ENCODE results near the gene SNTG2. TPM values are rescaled to one million over a fixed set of nuclear protein-coding genes. Genes with fewer than 3 reads are reported as not detected.

The SNTG2 gene
- total and polyA plus RNA-seq, 10 of the 15 experiments (the other 5 are each of a cell fraction or from before 2014, with no cell fraction given) = not detected

DNA sequence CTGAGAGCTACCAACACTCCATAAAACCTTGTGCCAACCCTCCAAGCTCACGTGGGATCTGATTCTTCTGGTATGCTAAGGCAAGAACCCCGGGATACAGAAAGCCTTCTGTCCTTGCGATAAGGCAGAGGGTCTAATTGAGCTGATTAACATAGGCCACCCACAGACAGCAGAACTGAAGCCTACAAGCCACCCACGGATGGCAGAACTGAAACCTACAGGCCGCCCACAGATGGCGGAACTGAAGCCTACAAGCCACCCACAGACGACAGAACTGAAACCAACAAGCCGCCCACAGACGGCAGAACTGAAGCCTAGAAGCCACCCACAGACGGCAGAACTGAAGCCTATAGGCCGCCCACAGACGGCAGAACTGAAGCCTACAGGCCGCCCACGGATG, 216.3 kb downstream of the SNTG2 start (continued):
- TF ChIP-seq, protein P1, sequence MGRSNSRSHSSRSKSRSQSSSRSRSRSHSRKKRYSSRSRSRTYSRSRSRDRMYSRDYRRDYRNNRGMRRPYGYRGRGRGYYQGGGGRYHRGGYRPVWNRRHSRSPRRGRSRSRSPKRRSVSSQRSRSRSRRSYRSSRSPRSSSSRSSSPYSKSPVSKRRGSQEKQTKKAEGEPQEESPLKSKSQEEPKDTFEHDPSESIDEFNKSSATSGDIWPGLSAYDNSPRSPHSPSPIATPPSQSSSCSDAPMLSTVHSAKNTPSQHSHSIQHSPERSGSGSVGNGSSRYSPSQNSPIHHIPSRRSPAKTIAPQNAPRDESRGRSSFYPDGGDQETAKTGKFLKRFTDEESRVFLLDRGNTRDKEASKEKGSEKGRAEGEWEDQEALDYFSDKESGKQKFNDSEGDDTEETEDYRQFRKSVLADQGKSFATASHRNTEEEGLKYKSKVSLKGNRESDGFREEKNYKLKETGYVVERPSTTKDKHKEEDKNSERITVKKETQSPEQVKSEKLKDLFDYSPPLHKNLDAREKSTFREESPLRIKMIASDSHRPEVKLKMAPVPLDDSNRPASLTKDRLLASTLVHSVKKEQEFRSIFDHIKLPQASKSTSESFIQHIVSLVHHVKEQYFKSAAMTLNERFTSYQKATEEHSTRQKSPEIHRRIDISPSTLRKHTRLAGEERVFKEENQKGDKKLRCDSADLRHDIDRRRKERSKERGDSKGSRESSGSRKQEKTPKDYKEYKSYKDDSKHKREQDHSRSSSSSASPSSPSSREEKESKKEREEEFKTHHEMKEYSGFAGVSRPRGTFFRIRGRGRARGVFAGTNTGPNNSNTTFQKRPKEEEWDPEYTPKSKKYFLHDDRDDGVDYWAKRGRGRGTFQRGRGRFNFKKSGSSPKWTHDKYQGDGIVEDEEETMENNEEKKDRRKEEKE (IDR thresholded peaks at IDR 0.05) = no peak
- TF ChIP-seq WRNIP1 (IDR thresholded peaks at IDR 0.05; ENCODE audit: borderline replicate concordance, low read depth, low read length) (no peak), YY1 (IDR thresholded peaks at IDR 0.05; ENCODE audit: low read depth, low read length) (no peak), CEBPB (IDR thresholded peaks at IDR 0.05; ENCODE audit: borderline replicate concordance in 1 of 2, low read depth in 2 of 2, low read length in 2 of 2) (no peak), ZNF207 (IDR thresholded peaks at IDR 0.05; ENCODE audit: borderline replicate concordance) (no peak), CHD4 (IDR thresholded peaks at IDR 0.05) (no peak)
- TF ChIP-seq, protein P2, sequence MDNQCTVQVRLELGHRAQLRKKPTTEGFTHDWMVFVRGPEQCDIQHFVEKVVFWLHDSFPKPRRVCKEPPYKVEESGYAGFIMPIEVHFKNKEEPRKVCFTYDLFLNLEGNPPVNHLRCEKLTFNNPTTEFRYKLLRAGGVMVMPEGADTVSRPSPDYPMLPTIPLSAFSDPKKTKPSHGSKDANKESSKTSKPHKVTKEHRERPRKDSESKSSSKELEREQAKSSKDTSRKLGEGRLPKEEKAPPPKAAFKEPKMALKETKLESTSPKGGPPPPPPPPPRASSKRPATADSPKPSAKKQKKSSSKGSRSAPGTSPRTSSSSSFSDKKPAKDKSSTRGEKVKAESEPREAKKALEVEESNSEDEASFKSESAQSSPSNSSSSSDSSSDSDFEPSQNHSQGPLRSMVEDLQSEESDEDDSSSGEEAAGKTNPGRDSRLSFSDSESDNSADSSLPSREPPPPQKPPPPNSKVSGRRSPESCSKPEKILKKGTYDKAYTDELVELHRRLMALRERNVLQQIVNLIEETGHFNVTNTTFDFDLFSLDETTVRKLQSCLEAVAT (IDR thresholded peaks at IDR 0.05) = no peak

DNA sequence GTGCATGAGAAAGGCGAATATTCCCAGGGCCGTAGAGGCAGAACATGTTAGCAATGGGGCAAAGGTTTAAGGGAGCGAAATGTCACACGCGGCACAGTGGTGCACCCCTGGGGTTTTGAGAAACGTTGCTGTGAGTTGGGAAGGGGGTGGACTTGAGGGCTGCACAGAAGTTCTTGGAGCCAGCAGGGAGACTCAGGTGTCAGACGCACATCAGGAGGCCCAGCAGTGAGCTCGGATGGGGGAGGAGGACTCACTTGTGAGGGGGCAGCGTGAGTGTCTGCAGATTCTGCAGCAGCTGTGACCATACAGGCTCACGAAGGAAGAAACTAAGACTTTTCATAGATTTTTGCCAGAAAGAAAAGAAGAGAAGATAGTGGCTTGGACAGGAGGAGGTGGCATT, 218.2 kb downstream of the SNTG2 start:
- Histone ChIP-seq H3K4me2 (ENCODE audit: control insufficient read depth, insufficient read depth) (no peak overlapping the region), H3K27me3 (replicated peaks in 1 of 2; ENCODE audit: control insufficient read depth in 2 of 2, insufficient read depth in 2 of 2, low read length in 1 of 2) (no peaks in the 10 kb centered on the region), H3K4me1 (ENCODE audit: control insufficient read depth, insufficient read depth, low read length) (no peaks in the 10 kb centered on the region), H3K9me3 (replicated peaks; ENCODE audit: control insufficient read depth, insufficient read depth, low read length) (no peaks in the 10 kb centered on the region; the same call in 1 of the 3 replicates), H3K36me3 (ENCODE audit: control insufficient read depth in 2 of 2, insufficient read depth in 2 of 2, low read length in 1 of 2) (no peaks in the 10 kb centered on the region), H3K9ac (ENCODE audit: control insufficient read depth, insufficient read depth, low read length) (no peak overlapping the region), H3K4me3 (no peak overlapping the region), H3K79me2 (ENCODE audit: control insufficient read depth, insufficient read depth, low read length) (no peaks in the 10 kb centered on the region), H4K20me1 (ENCODE audit: control insufficient read depth, insufficient read depth) (no peaks in the 10 kb centered on the region), H3K27ac (ENCODE audit: control insufficient read depth, insufficient read depth) (no peak overlapping the region), H2AFZ (ENCODE audit: control insufficient read depth, low read depth, low read length) (no peak overlapping the region)
- no peak for DNase-seq (ENCODE audit: low read depth, low spot score)
- no peak for ATAC-seq
- ChIA-PET CTCF (no interaction called here), RAD21 (ENCODE audit: unreplicated experiment) (no interaction called here), POLR2A (no interaction called here), SMC1A (ENCODE audit: uncharacterized antibody, unreplicated experiment) (no interaction called here)
- intact Hi-C loops (cut with micrococcal nuclease; ENCODE audit: unreplicated experiment) (no loop called here), in situ Hi-C loops (cut with MboI) (no loop called here)
- no TSS peak for BruUV-seq (replicated peaks)
- FAIRE-seq = no peak
- 65% methylated on average over 10 of the region's 10 CpGs for WGBS (ENCODE audit: insufficient coverage, insufficient replicate concordance, low lambda C conversion rate, missing lambda C conversion rate)
- TF ChIP-seq, protein P3, sequence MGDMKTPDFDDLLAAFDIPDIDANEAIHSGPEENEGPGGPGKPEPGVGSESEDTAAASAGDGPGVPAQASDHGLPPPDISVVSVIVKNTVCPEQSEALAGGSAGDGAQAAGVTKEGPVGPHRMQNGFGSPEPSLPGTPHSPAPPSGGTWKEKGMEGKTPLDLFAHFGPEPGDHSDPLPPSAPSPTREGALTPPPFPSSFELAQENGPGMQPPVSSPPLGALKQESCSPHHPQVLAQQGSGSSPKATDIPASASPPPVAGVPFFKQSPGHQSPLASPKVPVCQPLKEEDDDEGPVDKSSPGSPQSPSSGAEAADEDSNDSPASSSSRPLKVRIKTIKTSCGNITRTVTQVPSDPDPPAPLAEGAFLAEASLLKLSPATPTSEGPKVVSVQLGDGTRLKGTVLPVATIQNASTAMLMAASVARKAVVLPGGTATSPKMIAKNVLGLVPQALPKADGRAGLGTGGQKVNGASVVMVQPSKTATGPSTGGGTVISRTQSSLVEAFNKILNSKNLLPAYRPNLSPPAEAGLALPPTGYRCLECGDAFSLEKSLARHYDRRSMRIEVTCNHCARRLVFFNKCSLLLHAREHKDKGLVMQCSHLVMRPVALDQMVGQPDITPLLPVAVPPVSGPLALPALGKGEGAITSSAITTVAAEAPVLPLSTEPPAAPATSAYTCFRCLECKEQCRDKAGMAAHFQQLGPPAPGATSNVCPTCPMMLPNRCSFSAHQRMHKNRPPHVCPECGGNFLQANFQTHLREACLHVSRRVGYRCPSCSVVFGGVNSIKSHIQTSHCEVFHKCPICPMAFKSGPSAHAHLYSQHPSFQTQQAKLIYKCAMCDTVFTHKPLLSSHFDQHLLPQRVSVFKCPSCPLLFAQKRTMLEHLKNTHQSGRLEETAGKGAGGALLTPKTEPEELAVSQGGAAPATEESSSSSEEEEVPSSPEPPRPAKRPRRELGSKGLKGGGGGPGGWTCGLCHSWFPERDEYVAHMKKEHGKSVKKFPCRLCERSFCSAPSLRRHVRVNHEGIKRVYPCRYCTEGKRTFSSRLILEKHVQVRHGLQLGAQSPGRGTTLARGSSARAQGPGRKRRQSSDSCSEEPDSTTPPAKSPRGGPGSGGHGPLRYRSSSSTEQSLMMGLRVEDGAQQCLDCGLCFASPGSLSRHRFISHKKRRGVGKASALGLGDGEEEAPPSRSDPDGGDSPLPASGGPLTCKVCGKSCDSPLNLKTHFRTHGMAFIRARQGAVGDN (IDR thresholded peaks at IDR 0.05) = no peak
- TF ChIP-seq, protein P4, sequence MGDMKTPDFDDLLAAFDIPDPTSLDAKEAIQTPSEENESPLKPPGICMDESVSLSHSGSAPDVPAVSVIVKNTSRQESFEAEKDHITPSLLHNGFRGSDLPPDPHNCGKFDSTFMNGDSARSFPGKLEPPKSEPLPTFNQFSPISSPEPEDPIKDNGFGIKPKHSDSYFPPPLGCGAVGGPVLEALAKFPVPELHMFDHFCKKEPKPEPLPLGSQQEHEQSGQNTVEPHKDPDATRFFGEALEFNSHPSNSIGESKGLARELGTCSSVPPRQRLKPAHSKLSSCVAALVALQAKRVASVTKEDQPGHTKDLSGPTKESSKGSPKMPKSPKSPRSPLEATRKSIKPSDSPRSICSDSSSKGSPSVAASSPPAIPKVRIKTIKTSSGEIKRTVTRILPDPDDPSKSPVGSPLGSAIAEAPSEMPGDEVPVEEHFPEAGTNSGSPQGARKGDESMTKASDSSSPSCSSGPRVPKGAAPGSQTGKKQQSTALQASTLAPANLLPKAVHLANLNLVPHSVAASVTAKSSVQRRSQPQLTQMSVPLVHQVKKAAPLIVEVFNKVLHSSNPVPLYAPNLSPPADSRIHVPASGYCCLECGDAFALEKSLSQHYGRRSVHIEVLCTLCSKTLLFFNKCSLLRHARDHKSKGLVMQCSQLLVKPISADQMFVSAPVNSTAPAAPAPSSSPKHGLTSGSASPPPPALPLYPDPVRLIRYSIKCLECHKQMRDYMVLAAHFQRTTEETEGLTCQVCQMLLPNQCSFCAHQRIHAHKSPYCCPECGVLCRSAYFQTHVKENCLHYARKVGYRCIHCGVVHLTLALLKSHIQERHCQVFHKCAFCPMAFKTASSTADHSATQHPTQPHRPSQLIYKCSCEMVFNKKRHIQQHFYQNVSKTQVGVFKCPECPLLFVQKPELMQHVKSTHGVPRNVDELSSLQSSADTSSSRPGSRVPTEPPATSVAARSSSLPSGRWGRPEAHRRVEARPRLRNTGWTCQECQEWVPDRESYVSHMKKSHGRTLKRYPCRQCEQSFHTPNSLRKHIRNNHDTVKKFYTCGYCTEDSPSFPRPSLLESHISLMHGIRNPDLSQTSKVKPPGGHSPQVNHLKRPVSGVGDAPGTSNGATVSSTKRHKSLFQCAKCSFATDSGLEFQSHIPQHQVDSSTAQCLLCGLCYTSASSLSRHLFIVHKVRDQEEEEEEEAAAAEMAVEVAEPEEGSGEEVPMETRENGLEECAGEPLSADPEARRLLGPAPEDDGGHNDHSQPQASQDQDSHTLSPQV (IDR thresholded peaks at IDR 0.05) = no peak
